BJ (cell line): Measurements from ENCODE around the gene HIBADH. TPM values are rescaled to one million over a fixed set of nuclear protein-coding genes. Genes with fewer than 3 reads are reported as not detected.

ENCODE experiments used
- CTCF ChIA-PET: fragments of 350-600 bp; formaldehyde crosslinking; extraction: SDS; loops from one replicate; lab custom pipeline; 2021; ENCODE audit warnings: antibody characterized with exemption, inconsistent platforms; lab: Yijun Ruan, JAX
- POLR2A ChIA-PET: fragments of 300-600 bp; sonication (Branson Sonifier 250); formaldehyde crosslinking; extraction: SDS; loops from one replicate; lab custom pipeline; 2021; ENCODE audit warnings: antibody characterized with exemption; lab: Charles Lee
- DNase-seq: peaks from one replicate; pipeline ENCODE4 v3.0.0-alpha.2; 2011; ENCODE audit warnings: low read depth
- H3K27me3 ChIP-seq: 2 replicates; pipeline ENCODE4 v1.6.0; 2011; ENCODE audit warnings: low read length; ENCODE audit not compliant: control insufficient read depth, insufficient read depth
- H3K36me3 ChIP-seq: 2 replicates; pipeline ENCODE4 v1.5.1; 2011; ENCODE audit warnings: low read length; ENCODE audit not compliant: control insufficient read depth, insufficient read depth
- H3K4me3 ChIP-seq: 2 replicates; pipeline ENCODE4 v1.5.1; 2011; ENCODE audit warnings: low read depth, mild to moderate bottlenecking, control low read depth, low read length
- polyA plus RNA-seq: library from polyadenylated mRNA; depleted of rRNA; stranded (reverse); fragments of >200 nt; gene quantifications from 2 replicates; pipeline ENCODE4 v1.2.3, GENCODE V29; 2011
- TF ChIP-seq, protein P1 (sequence below): IDR thresholded peaks from 2 replicates; pipeline ENCODE4 v1.5.1; 2011; ENCODE audit warnings: low read depth, mild to moderate bottlenecking, control low read depth, inconsistent platforms, low read length, moderate library complexity; ENCODE audit not compliant: insufficient read depth

HIBADH gene
- polyA plus RNA-seq, 1 experiment, result 42.4 TPM

DNA sequence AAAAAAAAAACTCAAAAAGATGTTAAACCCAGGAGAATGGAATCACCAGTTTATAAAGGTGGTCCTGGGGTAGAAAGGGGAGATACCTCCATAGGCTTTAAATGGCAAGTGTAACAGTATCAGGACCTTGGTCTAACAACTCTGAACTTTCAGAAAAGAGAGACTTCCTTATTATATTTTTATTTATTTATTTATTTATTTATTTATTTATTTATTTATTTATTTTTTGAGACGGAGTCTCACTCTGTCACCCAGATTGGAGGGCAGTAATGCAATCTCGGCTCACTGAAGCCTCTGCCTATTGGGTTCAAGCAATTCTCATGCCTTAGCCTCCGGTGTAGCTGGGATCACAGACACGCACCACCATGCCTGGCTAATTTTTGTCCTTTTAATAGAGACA is 12.4 kb downstream of the HIBADH start:
- no peak for DNase-seq
- H3K27me3 ChIP-seq, result no peaks in the 10 kb centered on the region
- TF ChIP-seq, protein P1, sequence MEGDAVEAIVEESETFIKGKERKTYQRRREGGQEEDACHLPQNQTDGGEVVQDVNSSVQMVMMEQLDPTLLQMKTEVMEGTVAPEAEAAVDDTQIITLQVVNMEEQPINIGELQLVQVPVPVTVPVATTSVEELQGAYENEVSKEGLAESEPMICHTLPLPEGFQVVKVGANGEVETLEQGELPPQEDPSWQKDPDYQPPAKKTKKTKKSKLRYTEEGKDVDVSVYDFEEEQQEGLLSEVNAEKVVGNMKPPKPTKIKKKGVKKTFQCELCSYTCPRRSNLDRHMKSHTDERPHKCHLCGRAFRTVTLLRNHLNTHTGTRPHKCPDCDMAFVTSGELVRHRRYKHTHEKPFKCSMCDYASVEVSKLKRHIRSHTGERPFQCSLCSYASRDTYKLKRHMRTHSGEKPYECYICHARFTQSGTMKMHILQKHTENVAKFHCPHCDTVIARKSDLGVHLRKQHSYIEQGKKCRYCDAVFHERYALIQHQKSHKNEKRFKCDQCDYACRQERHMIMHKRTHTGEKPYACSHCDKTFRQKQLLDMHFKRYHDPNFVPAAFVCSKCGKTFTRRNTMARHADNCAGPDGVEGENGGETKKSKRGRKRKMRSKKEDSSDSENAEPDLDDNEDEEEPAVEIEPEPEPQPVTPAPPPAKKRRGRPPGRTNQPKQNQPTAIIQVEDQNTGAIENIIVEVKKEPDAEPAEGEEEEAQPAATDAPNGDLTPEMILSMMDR, result no peak
- CTCF ChIA-PET, result interaction anchor here (0.7 to 1.5 kb wide), 2 partner anchors 9 to 16 kb away, joined by 3 to 4 read pairs; no protein-coding TSS in a partner anchor
- no peak overlapping the region for H3K4me3 ChIP-seq
- no peaks in the 10 kb centered on the region for H3K36me3 ChIP-seq
- POLR2A ChIA-PET, result no interaction called here

DNA sequence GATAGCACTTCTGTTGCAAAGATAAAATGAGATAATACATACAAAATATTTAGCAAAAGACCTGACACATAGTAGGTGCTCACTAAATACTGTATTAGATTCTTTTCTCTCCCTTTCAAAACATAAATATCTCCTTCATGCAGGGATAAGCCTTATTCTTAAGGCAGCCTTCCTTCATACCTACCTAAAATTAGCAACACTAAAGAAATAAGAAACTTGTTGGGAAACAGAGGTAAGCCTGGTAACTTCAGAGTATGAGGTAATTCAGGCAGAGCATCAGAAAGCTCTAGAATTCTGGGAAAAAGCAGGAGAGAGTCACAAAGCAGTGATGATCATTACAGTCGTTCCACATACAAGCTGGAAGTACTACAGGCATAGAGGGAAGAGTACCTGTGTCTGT is 15.2 kb downstream of the HIBADH start:
- TF ChIP-seq, protein P1, result no peak
- no peak for DNase-seq
- ChIA-PET CTCF (interaction anchor here (1.5 kb wide), 1 partner anchor 15 kb away, joined by 6 read pairs; the partner anchor contains the start of gene HIBADH), POLR2A (no interaction called here)
- H3K4me3 ChIP-seq, result no peak overlapping the region
- H3K36me3 ChIP-seq, result no peaks in the 10 kb centered on the region
- H3K27me3 ChIP-seq, result no peaks in the 10 kb centered on the region

DNA sequence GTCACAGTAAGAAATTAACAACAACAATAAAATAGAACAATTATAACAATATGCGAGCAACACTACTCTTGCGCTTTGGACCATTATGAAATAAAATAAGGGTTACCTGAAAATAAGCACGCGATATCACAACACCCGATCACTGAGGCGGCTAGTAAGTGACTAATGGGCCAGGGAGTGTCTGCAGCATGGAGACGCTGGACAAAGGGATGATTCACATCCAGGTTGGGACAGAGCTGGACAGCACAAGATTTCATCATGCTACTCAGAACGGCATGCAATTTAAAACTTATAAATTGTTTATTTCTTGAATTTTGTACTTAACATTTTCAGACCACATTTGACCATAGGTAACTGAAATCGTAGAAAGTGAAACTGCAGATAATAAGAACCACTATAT is 15.6 kb downstream of the HIBADH start:
- no peak for DNase-seq
- Histone ChIP-seq H3K27me3 (no peaks in the 10 kb centered on the region), H3K36me3 (no peaks in the 10 kb centered on the region), H3K4me3 (no peak overlapping the region)
- TF ChIP-seq, protein P1, result no peak
- ChIA-PET POLR2A (no interaction called here), CTCF (interaction anchor here (1.5 kb wide), 1 partner anchor 15 kb away, joined by 6 read pairs; the partner anchor contains the start of gene HIBADH)

DNA sequence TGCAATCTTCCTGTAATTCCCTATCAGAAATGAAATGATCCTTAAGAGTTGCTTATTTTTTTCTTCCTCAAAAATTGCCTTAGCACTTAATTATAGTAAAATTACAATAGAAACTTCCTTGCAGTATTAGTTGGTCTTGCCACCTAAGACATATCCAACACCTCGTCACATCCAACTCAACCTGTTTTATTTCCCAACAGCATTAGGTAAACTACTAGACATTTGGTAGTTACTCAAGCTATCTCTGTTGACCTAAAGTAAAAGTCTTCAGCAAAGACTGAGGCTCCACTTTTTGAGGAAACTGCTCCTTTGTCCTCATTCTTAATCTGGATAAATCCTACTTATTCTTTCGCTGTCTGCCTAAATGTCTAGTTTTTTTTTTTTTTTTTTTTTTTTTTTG is 20.4 kb downstream of the HIBADH start:
- Histone ChIP-seq H3K4me3 (no peak overlapping the region), H3K36me3 (0 out of 2 replicates have a peak, but pooled peaks cover 1% of the 10 kb centered on the region), H3K27me3 (no peaks in the 10 kb centered on the region)
- ChIA-PET POLR2A (no interaction called here), CTCF (interaction anchor here (0.8 kb wide), 1 partner anchor 132 kb away, joined by 3 read pairs; no protein-coding TSS in a partner anchor)
- TF ChIP-seq, protein P1, result no peak
- DNase-seq, result no peak

DNA sequence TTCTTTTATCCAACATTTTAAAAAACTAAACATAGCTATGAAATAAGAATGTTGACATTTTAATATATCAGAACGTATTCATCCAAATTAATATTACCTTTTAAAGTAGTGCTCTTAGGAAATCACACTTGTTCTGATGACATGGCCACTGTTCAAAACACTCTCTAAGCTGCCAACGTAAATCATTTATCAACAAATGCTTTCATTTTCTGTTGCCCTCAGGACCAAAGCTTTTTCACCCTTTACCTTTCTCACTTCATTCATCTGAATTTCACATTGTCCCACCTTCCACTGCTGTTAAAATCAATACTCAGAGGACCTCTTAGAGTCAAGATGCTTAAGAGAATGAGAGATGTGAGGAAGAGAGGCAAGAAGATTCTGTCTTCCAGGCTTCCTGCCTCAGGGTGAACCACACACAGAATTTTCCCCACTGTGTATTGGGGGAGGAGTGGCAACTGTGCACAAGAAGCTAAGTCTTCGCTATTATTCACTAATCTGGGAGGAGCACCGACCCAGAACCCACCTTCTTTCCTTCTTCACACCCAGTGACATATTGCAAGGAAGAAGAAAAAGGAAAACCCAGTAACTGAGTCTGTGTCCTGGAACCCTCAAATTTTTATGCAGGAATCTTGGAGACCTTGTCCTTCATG is 21.0 kb downstream of the HIBADH start:
- ChIA-PET POLR2A (interaction anchor here (0.6 kb wide), 1 partner anchor 77 kb away, joined by 5 read pairs; no protein-coding TSS in a partner anchor), CTCF (interaction anchor here (0.8 to 1.6 kb wide), 5 partner anchors 8 to 279 kb away, joined by 3 to 4 read pairs (median 3); partner anchors contain the start of gene HIBADH)
- no peak for DNase-seq
- TF ChIP-seq, protein P1, result no peak
- Histone ChIP-seq H3K27me3 (no peaks in the 10 kb centered on the region), H3K4me3 (no peak overlapping the region), H3K36me3 (0 out of 2 replicates have a peak, but pooled peaks cover 1% of the 10 kb centered on the region)
